Loucy (cell line): ENCODE measurements around the gene AKT1S1.

ENCODE experiments used
- CTCF ChIP-seq: fragments of 200-600 bp; sonication (generic); conservative IDR thresholded peaks from 2 replicates; pipeline ENCODE4 v1.5.1; 2014; ENCODE audit warnings: mild to moderate bottlenecking, antibody characterized with exemption, low read length
- EZH2phosphoT487 ChIP-seq: fragments of 200-600 bp; IDR thresholded peaks from 2 replicates; pipeline ENCODE4 v1.6.1; 2018; ENCODE audit warnings: antibody characterized with exemption, mild to moderate bottlenecking, moderate library complexity, borderline replicate concordance

- no peak for TF ChIP-seq CTCF
- TF ChIP-seq EZH2phosphoT487 = no peak
Observed at GRCh38 chr19:49852631-49853126, 24.5 kb downstream of the AKT1S1 start.
